GM21825 (cell line): ENCODE results near the gene KIAA1217.
A peak's percentile ranks its signal among the peaks of the same experiment; 100 is the strongest.
"Not testable (repeated sequence)": the region's sequence is repeated elsewhere in the genome, so short reads cannot be mapped to it uniquely, and the experiment has no call there.

ENCODE experiments used
- ATAC-seq: cut with Tn5 transposase; IDR thresholded peaks from one replicate; pipeline ENCODE4 v1.9.1; 2021; ENCODE audit warnings: mild to moderate bottlenecking, moderate library complexity; ENCODE audit not compliant: unreplicated experiment

KIAA1217 gene

DNA sequence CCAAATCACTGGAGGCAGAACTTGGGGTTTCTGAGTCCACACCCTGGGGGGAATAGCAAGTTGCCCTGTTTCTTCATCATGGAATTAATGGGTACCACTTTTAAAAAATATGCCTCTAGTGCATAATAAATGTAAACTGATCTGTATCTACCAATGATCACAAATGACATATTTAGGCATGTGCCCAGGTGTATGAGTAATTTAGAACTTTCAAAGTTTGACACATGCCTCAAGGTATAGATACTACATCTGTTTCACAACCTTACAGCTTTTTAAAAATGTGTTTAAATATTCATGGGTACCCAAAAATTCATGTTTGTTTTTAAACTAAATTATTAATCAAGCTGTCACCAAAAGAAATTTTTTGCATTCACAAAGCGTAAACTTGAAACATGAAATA is 226.0 kb downstream of the KIAA1217 start:
- no peak for ATAC-seq

GRCh38 chr10:24435374-24435773 is 226.4 kb downstream of the KIAA1217 start:
- no peak for ATAC-seq

- ATAC-seq: no peak
These were observed 228.4 kb downstream of the KIAA1217 start for GRCh38 chr10:24437302-24437701.

DNA sequence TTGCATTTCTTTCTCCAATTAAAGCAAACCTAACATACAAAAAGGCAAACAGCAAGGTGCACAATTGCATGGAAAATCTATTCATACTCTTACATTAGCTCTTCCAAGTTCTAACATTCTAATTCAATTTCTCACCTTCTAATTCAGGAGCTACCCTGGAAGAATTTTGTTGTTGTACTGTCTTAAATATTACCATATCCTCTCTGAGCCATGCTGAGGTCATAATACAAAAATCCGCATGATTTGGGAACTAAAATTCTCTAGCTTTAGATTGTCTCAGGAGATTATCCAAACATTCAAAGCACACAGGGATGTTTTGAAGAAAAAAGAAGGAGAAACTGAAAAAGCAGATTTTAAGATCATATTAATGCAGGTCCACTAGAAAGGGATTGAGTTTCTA is 229.9 kb downstream of the KIAA1217 start:
- ATAC-seq: no peak

- ATAC-seq: no peak
These were observed 231.0 kb downstream of the KIAA1217 start for GRCh38 chr10:24439935-24440334.

DNA sequence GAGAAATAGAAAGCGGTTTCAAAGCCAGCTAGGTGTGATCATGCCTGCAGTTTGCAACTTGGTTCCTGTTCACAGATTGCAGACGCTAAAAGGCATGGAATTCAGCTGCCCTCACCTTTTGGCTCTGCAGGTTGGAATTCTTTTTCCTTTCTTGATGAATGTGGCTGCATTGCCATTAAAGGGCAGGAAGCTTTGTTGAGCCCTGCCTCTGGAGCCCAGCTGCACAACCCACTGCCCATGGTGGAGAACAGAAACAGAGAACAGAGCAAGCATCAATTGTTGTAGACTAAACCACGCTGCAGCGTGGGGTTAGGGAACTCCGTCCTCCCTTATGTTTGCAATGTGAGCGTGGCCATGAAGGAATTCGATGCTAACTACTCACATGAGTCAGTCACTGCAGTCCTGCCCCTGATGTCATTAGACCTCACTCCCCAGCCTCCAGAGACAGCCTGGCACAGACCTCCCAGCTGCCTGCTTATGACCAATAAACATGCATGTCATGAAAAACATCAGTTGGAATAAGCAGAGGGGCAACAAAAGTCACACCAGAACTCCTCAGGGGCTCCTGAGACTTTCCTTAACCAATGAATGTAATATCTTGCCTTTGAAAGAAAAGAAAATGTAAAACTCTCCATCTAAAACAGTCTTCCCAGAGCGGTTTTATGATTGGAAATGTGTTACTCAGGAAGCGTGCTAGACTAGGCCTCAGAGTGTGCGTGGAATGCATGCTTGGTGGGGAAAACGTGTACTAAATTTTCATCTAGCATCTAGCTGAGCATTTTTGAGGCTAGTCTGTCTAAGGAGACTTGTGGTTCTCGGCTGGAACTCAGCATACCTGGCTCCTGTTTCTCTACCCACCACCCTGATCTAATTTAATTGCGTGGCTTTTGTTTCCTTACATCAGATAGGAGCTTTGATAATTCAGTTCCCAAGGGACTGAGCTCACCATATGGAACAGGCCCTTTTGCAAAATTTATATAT is 232.2 kb downstream of the KIAA1217 start:
- no peak for ATAC-seq

DNA sequence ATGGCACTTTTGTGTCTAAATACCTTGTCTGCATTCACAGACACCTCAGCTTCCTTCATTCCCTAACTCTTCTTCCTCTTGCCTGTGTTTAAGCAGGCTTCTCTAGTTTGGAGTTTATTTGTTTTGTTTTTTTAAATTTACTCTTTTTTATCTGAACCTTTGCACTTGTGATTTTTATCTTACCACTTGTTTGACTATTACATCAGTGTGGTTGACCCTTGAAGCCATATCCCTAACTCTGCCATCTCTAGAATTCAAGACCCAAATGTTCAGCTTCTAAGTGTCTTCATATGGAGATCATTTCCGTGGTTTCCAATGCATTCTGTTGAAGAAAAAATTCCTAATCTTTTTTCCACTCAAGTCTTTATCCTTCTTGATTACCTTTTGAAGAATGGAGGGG is 233.3 kb downstream of the KIAA1217 start:
- no peak for ATAC-seq

- ATAC-seq: not testable (repeated sequence)
These were observed 233.8 kb downstream of the KIAA1217 start for GRCh38 chr10:24442641-24443174.

- no peak for ATAC-seq
These were observed 235.4 kb downstream of the KIAA1217 start for GRCh38 chr10:24444337-24444736.

DNA sequence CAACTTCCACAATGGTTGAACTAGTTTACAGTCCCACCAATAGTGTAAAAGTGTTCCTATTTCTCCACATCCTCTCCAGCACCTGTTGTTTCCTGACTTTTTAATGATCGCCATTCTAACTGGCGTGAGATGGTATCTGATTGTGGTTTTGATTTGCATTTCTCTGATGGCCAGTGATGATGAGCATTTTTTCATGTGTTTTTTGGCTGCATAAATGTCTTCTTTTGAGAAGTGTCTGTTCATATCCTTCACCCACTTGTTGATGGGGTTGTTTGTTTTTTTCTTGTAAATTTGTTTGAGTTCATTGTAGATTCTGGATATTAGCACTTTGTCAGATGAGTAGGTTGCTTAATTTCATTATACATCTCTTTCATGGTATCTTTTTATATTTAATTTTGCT is 237.0 kb downstream of the KIAA1217 start:
- ATAC-seq: not testable (repeated sequence)

- no peak for ATAC-seq
These were observed 237.8 kb downstream of the KIAA1217 start for GRCh38 chr10:24446739-24447138.

GRCh38 chr10:24448351-24448999 is 239.5 kb downstream of the KIAA1217 start:
- ATAC-seq: no peak

DNA sequence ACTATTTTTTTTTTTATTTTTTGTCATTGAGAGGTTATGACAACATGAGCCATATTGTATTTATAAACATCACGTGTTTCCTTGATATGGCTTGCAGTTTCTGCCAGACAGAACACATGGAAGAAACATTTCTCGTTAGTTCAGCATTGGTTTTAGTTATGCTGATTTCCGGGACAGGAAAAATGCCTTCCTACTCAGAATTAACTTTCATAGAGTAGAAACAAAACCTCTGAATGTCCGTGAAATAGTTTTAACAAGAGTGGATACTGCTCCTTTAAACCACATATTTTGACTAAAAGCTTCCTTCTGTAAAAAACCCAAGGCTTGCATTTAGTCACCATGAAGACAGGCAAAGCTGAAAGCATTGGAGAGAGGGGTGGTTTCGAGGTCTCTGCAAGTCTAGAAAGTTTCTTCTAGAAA is 240.4 kb downstream of the KIAA1217 start:
- peak; percentile 86 for ATAC-seq

- no peak for ATAC-seq
These were observed 240.9 kb downstream of the KIAA1217 start for GRCh38 chr10:24449769-24450310.

- ATAC-seq: no peak
These were observed 242.4 kb downstream of the KIAA1217 start for GRCh38 chr10:24451325-24451820.

DNA sequence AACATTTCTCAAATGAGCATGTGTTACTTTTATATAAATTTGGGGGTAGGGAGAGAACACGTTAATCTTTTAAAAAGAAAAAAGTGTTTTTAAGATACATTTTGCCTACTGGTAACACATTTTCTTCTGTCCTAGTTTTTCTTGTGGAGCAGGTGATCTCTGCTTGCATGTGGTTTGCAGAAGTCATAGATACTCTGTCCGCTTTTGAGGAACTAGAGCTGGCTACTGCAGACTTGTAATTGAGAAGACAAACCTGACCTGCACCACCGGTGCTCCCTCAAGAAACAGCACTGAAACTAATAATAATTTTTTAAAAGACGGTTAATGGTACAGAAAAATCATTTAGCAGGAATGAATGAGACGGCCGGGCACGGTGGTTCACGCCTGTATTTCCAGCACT is 243.1 kb downstream of the KIAA1217 start:
- ATAC-seq: no peak

- ATAC-seq: no peak
These were observed 244.5 kb downstream of the KIAA1217 start for GRCh38 chr10:24453404-24453830.

- ATAC-seq: no peak
These were observed 245.0 kb downstream of the KIAA1217 start for GRCh38 chr10:24453973-24454372.

DNA sequence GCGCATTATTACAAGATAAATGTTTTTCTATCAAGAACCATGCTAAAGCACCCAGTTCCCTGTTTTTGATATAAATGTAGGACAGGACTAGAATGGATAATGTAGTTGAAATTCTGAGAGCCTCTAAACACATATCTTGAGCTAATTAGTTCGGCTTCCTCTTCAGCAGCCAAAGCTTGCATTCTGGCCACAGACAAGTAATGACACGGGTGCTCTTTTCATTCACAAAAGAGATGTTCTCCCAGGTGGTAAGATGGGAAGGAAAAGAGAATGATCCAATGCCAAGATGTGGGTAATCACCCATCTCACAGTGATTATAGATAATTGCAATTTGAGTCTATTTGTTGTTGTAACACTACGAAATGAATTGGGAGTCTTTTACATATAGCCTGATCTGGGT is 246.5 kb downstream of the KIAA1217 start:
- ATAC-seq: no peak

DNA sequence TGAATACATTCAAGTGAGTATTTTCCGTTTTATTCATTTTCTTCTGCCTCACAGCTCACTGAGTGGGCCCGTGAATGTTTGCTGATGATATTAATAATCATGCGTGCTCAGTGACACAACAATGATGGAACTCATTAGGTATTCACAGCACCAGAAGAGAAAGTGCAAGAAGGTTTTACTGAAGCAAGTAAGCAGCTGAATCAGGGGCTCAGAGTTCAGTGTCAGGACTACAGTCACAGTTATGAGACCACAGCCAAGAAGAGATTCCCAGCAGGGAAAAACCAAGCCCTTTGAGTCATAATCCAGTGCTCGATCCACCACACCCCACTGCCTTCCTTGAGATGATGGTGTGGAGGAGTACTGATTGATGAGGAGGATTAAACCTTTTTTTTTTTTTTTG is 247.4 kb downstream of the KIAA1217 start:
- no peak for ATAC-seq

DNA sequence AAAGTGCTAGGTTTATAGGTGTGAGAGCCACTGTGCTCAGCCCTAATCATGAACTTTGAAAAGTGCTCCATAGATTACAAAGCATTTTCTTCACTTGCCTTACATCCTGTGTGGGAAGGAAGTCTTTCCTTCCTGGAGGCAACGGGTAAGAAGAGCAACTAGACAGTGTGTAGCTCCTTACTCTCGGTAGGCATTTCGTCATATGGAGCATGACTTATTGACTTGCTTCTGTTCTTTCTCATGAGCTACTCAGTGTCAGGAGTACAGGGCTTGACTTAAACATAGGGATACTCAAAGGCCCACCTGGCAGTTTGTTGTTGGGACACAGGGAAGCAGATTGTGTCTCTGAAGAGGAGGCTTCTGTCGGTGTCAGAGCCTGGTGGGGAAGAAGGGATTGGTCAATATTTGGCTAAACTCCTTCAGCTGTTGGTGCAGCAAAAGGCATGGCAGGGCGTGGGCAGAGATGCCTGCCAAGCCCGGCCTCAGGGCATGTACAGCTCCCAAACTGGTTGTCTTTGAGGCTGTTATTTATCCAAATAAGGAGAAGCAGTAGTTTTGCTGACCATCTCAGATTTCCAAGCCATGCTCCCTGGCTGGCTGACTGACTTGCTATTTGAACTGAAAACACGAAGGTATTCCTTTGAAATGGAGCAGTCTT is 248.9 kb downstream of the KIAA1217 start:
- ATAC-seq: no peak
